Activated CD4-positive, CD25-positive, alpha-beta regulatory T cell treated with anti-CD3 and anti-CD28 coated beads, Interleukin-2, amount 50 U/mL, for 16 hours (primary cell): Measurements from ENCODE around the gene PSAP.
"Not testable (repeated sequence)": the region's sequence is repeated elsewhere in the genome, so short reads cannot be mapped to it uniquely, and the experiment has no call there.

Source experiments
- DNase-seq: peaks from one replicate; pipeline ENCODE4 v3.0.0-alpha.2; 2020; ENCODE audit warnings: low read depth, low spot score

Gene PSAP

GRCh38 chr10:71874680-71875354 is 23.8 kb upstream of the PSAP start:
- not testable (repeated sequence) for DNase-seq

GRCh38 chr10:71873582-71874211 is 22.6 kb upstream of the PSAP start:
- no peak for DNase-seq

GRCh38 chr10:71869601-71870000 is 18.6 kb upstream of the PSAP start:
- not testable (repeated sequence) for DNase-seq

- no peak for DNase-seq
Measured at GRCh38 chr10:71868192-71868697, 17.2 kb upstream of the PSAP start.

- no peak for DNase-seq
Measured at GRCh38 chr10:71865561-71866041, 14.6 kb upstream of the PSAP start.

GRCh38 chr10:71864911-71865361 is 13.9 kb upstream of the PSAP start:
- no peak for DNase-seq

GRCh38 chr10:71863203-71863602 is 12.2 kb upstream of the PSAP start:
- DNase-seq = no peak

DNA sequence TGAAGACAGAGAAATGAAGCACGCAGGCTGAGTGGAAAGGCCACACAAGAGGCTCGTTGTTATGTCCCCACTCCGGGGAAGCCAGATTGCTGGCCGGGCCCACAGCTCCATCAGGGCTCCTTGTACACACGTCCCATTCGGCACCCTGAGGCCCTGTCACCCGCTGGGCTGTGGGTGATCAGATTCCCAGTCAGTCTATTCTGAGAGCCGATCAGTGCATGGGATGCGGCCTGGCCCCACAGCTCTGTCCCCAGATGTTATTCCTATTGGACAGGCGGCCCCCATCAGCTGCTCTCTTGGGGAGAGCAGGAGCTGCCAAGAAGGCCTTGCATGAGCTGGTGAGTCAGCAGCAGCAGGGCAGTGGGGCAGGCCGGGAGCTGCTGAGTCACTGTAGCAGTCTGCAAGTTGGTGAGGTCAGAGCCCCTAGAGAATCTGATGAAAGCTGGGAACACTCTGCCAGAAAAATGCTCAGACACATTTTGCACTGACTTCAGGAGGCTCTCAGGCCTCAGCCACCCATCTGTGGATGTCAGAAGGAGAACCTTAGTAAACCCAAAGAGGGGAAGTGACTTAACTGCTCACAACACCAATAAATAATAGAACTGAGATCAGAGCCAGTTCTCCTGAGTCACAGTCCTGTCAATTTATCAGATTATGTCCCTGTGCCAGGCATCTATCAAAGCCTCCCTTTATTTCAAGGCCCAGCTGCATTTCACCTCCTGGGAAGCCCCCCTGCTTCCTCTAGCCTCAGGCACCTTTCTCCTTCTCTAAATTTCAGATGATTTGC is 9.4 kb upstream of the PSAP start:
- DNase-seq = no peak

DNA sequence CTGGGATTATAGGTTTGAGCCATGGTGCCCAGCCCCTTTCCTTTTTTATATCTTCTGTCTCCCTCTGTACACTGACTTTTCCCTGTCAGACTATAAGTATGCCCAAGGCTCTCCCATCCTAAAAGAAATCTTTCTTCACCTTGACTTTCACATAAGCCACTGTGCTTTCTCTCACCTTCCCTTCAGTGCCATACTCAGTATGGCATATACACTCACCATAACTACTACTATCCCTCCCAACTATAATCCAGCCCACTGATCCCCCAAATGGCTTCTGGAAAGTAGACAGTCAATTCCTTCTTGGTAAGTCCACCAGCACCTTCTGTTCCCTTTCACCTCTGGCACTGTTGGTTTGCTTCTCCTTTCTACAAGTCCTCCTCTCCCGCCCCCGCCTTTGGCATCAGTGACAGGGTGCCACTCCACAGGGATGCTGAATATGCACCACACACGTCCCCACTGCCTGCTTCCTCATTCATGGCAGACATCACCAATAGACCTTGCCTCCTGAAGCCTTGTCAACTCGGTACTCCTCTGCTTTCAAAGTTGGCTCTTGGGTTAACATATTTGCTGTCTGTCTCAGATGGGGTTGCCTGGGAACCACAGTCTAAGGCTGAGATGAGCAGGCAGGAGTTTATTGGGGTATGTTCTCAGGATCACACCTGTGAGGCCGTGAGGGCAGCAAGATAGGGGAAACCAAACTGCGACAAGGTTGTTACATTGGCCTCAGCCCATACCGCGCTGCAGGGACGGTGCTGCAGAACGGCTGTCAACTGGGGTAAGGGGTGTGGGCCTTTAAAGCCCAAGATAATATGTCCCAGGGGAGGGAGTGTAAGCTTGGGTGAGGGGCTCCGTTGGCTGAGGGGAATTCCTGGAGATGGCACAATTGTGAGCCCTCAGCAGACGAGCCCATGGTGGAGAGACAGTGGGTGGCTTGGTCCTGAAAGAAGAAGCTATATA is 7.2 kb upstream of the PSAP start:
- DNase-seq = no peak

GRCh38 chr10:71856619-71857018 is 5.6 kb upstream of the PSAP start:
- no peak for DNase-seq

DNA sequence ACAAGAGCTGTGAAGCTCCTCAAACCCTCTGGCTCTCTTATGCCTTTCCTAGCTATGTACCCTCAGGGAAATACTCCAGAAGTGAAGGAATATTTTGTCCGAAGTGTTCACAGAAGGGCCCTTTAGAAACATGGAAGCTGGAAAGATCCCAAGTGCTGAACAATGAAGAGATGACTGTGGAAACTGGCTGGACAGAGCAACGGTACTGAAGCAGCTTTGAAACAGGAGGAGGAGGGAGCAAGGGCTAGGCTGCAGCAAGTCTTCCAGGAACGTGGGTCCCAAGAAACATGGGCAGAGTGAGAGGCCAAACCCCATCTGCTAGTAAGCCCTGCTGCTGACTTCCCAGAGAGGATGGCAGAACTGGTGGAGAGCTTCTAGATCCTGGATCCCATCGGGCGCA is 3.0 kb upstream of the PSAP start:
- DNase-seq = no peak

- no peak for DNase-seq
Measured at GRCh38 chr10:71852355-71852937, 1.4 kb upstream of the PSAP start.

GRCh38 chr10:71851465-71852095 is 529 bp upstream of the PSAP start:
- DNase-seq = not testable (repeated sequence)

- no peak for DNase-seq
Measured at GRCh38 chr10:71850021-71850742, 869 bp downstream of the PSAP start.

- DNase-seq = no peak
Measured at GRCh38 chr10:71849461-71849908, 1.6 kb downstream of the PSAP start.

DNA sequence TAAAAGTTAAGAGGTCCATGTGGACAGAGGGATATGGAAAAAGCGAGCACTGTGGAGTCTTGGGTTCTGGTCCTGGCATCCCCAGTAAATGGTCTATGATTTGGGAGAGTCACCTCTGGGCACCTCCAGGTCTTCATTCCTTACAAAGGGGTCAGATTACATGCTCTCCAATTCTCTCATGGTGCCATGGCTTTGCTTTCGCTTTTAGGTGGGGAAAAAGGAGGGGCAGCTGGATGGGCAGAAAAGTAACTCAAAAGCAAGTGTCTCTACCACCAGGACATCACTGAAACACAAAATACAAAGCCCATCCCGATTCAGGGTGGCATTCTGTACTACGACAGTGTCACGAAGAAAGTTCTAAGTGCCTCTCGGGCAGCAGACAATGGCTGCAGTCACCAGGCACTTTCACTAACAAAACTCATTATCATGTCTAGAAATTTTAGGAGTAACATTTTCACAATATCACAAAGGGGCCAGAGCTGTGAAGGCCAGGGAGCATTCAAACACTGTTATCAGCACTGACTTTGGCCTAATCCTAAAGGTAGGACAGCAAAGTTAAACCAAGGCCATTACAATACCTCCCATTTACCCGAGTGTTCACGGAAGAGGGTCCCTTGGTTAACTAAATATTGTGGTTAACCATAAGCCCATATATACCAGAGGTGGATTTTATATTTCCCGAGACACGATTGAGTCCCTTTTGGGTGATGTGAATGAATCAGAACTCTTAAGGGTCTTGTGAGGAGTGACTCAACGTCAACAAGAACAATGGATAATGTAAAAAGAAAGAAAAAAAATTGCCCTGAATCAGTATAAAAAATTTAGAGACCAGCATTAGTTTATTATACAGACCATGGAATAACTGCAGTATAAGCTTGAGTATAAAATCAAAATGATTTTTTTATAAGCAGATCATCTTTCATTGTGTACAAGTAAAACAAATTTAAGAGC is 2.5 kb downstream of the PSAP start:
- no peak for DNase-seq

- no peak for DNase-seq
Measured at GRCh38 chr10:71847418-71847817, 3.6 kb downstream of the PSAP start.

GRCh38 chr10:71846816-71847215 is 4.2 kb downstream of the PSAP start:
- no peak for DNase-seq
